Measurements from ENCODE around the gene DAPK1.

Gene DAPK1

DNA sequence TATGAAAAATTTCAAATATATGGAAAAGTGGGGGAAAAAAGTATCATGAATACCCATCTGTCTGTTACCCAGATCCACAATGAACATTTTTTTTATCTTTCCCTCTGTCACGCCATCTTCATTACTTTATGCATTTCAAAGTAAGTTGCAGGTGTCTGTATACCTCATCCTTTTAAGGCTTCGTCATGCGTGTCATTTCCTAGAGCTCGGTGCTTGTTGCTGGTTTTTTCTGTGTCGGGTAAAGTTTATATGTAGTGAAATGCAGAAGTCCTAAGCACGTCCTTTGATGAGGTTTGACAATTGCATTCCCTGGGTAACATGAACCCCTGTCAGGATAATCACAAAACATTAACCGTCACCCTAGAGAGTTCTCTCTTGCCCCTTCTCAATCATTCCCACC is 52.1 kb downstream of the DAPK1 start:
- DNase-seq (ENCODE audit: extremely low spot score): no peak
- CTCF ChIA-PET: interaction anchor here (1.2 kb wide), 1 partner anchor 12 kb away, joined by 4 read pairs; no protein-coding TSS in a partner anchor
- TF ChIP-seq, protein P1, sequence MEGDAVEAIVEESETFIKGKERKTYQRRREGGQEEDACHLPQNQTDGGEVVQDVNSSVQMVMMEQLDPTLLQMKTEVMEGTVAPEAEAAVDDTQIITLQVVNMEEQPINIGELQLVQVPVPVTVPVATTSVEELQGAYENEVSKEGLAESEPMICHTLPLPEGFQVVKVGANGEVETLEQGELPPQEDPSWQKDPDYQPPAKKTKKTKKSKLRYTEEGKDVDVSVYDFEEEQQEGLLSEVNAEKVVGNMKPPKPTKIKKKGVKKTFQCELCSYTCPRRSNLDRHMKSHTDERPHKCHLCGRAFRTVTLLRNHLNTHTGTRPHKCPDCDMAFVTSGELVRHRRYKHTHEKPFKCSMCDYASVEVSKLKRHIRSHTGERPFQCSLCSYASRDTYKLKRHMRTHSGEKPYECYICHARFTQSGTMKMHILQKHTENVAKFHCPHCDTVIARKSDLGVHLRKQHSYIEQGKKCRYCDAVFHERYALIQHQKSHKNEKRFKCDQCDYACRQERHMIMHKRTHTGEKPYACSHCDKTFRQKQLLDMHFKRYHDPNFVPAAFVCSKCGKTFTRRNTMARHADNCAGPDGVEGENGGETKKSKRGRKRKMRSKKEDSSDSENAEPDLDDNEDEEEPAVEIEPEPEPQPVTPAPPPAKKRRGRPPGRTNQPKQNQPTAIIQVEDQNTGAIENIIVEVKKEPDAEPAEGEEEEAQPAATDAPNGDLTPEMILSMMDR (IDR thresholded peaks at IDR 0.05; ENCODE audit: control extremely low read depth, extremely low read depth, low read depth, missing control alignments): no peak
- POLR2A ChIA-PET: no interaction called here

DNA sequence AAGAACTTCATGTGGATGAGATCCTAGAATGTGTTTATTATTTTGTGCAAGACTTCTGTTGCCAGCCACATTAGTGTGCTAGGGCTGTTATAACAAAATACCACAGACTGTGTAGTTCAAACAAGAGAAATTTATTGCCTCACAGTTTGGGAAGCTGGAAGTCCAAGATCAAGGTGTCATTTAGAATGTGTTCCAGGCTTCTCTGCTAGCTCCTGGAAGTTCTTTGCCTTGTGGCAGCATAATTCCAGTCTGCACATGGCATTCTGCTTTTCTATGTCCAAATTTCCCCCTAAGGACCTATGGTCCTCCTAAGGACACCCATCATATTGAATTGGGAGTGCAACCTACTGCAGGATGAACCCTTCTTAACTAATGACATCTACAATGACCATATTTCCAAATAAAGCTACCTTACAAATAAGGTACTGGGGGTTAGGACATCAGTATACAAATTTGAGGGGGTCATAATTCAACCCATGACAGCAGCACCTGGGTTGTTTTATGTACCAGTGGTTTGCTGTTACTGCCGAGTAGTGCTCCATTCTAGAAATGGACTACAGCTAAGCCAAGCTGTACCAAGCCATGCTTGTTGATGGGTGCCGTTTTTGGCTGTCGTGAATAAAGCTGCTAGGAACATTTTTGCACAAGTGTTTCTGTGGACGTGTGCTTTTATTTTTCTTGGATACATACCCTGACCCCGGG is 52.7 kb downstream of the DAPK1 start:
- no peak for DNase-seq (ENCODE audit: extremely low spot score)
- POLR2A ChIA-PET: interaction anchor here (0.6 kb wide), 2 partner anchors 11 to 32 kb away, joined by 3 to 4 read pairs; no protein-coding TSS in a partner anchor
- CTCF ChIA-PET: interaction anchor here (0.8 to 1.2 kb wide), 2 partner anchors 12 to 21 kb away, joined by 3 to 4 read pairs; no protein-coding TSS in a partner anchor
- TF ChIP-seq, protein P1 (IDR thresholded peaks at IDR 0.05; ENCODE audit: control extremely low read depth, extremely low read depth, low read depth, missing control alignments): no peak

DNA sequence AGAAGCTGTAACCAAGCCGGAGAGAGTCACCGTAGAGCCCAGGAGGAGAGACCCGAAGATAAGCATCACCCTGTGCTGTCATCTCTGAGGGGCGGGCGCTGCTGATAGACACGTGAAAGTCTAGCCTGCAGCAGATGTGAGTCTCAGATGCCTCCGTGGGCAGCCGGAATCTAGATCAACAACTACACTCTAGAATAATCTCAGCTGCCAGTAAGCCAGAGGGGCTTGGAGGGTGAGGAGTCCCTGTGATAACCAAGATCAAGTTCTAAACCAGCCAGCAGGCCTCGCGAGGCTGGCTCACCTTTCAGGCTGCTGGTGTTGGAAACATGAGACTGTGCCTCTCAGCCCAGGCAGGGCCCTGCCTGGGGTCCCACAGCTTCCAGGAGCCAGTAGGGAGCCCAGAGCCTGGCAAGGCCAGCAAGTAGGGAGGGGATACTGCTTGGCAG is 54.1 kb downstream of the DAPK1 start:
- CTCF ChIA-PET: no interaction called here

DNA sequence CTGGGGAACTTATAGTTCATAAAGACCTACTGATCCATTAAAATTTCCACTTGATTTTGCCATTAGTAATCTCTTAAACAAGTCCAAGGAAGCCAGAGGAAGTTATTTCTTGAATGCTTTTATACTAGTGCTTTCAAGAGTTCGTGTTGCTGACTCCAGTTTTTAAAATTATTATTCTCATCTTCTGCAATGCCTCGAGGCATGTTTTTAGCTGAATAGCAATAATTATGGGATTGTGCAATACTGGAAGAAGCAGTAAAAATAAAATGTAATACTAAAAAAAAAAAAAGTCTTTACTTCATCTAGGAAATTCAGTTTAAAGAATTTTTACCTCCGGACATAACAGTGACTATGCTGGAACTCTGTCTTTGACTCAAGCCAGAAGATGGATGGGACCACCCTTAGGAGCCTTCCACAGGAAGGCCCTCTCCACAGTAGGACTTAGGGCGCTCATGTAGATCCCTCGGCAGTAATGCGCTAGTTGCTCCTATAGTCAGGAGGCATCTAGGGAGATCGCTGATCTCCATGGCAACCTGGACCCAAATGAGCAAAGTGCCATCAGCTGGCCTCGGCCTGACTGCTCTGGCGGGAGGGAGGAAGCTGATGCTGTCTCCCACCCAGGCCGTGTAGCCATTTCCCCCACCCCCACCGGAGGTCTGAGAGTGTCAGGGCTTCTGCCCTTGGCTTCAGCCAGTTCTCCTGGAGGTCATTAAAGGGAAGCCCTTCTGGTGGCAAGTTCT is 56.7 kb downstream of the DAPK1 start:
- CTCF ChIA-PET: interaction anchor here (0.6 to 2.1 kb wide), 3 partner anchors 10 to 18 kb away, joined by 3 to 8 read pairs (median 3); no protein-coding TSS in a partner anchor

More for the DNA sequence above, 54.1 kb downstream of the DAPK1 start:
- POLR2A ChIA-PET: no interaction called here
- DNase-seq (ENCODE audit: extremely low spot score): no peak
- TF ChIP-seq, protein P1 (IDR thresholded peaks at IDR 0.05; ENCODE audit: control extremely low read depth, extremely low read depth, low read depth, missing control alignments): no peak

DNA sequence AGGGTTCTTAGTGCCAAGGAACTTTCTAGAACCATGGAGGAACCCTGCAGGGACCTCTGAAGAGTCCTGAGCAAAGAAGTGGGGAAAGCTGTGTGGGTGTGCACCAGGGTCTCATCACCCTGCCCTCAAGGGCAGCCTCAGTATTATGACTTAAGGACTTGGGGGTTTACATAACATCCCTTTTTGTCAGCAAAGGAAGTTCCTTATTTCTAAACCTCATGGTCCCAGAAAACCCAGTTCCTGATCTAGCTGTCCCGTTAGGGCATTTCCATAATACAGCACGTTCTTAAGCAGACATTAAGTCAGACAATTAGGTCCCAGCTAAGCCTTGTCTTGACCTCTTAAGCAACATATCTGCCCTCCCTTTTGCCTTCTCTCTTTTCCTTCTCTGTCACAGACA is 57.3 kb downstream of the DAPK1 start:
- TF ChIP-seq, protein P1 (IDR thresholded peaks at IDR 0.05; ENCODE audit: control extremely low read depth, extremely low read depth, low read depth, missing control alignments): no peak
- CTCF ChIA-PET: interaction anchor here (0.6 to 2.1 kb wide), 2 partner anchors 10 to 18 kb away, joined by 3 to 8 read pairs; no protein-coding TSS in a partner anchor
- POLR2A ChIA-PET: interaction anchor here (4.3 kb wide), 1 partner anchor 19 kb away, joined by 16 read pairs; no protein-coding TSS in a partner anchor
- DNase-seq (ENCODE audit: extremely low spot score): no peak

More for the DNA sequence above, 56.7 kb downstream of the DAPK1 start:
- POLR2A ChIA-PET: interaction anchor here (4.3 kb wide), 1 partner anchor 18 kb away, joined by 16 read pairs; no protein-coding TSS in a partner anchor
- no peak for DNase-seq (ENCODE audit: extremely low spot score)
- TF ChIP-seq, protein P1 (IDR thresholded peaks at IDR 0.05; ENCODE audit: control extremely low read depth, extremely low read depth, low read depth, missing control alignments): no peak

DNA sequence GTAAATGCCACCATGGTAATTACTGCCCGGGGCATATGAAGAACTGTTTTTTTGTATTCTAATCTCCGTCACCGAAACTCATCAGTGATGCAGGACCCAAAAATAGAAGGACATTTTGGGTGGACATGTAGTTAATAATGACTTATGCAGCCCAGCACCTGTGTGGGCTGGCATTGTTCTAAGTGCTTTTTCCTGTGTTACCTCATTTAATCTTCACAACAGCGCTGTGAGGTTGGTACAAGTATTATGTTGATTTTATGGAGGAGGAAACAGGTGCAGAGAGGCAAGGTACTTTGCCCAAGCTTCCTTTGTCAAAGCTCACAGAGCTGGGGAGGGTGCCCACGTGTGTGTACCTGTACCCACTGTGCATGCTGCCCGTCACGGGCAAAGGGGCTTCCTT is 58.4 kb downstream of the DAPK1 start:
- no peak for DNase-seq (ENCODE audit: extremely low spot score)
- TF ChIP-seq, protein P1 (IDR thresholded peaks at IDR 0.05; ENCODE audit: control extremely low read depth, extremely low read depth, low read depth, missing control alignments): no peak
- CTCF ChIA-PET: interaction anchor here (0.8 to 3.1 kb wide), 4 partner anchors 8 to 22 kb away, joined by 3 to 11 read pairs (median 6); no protein-coding TSS in a partner anchor
- POLR2A ChIA-PET: interaction anchor here (4.3 kb wide), 1 partner anchor 20 kb away, joined by 16 read pairs; no protein-coding TSS in a partner anchor
